CD4-positive, alpha-beta T cell treated with Interleukin-4 for 4 hours (primary cell): ENCODE results near the gene DCAF11.

Experiments used
- DNase-seq: peaks from one replicate; pipeline ENCODE4 v3.0.0-alpha.2; 2020

DCAF11 gene

GRCh38 chr14:24143511-24143910 is 28.9 kb downstream of the DCAF11 start:
- no peak for DNase-seq

- DNase-seq, result no peak
These were observed 29.9 kb downstream of the DCAF11 start for GRCh38 chr14:24144451-24144850.

GRCh38 chr14:24145219-24145618 is 30.6 kb downstream of the DCAF11 start:
- no peak for DNase-seq

GRCh38 chr14:24145690-24146452 is 31.3 kb downstream of the DCAF11 start:
- no peak for DNase-seq

GRCh38 chr14:24146453-24146977 is 31.9 kb downstream of the DCAF11 start, which contains the start of gene PSME2:
Gene PSME2, minus strand, starts transcription at chr14:24146610. Its CDS starts 29 bp downstream, at chr14:24146581.
- peak; percentile 92 for DNase-seq

- peak; percentile 96 for DNase-seq
These were observed 32.6 kb downstream of the DCAF11 start, which contains the start of gene RNF31 for GRCh38 chr14:24146978-24147760. Gene RNF31, plus strand, starts transcription at chr14:24147498. Its CDS starts 201 bp downstream, at chr14:24147699.

- DNase-seq, result no peak
These were observed 33.3 kb downstream of the DCAF11 start for GRCh38 chr14:24147761-24148428.

- DNase-seq, result no peak
These were observed 34.9 kb downstream of the DCAF11 start for GRCh38 chr14:24149302-24149969.

- DNase-seq, result no peak
These were observed 35.5 kb downstream of the DCAF11 start for GRCh38 chr14:24150061-24150460.

- no peak for DNase-seq
These were observed 36.0 kb downstream of the DCAF11 start for GRCh38 chr14:24150567-24150966.

- DNase-seq, result no peak
These were observed 36.4 kb downstream of the DCAF11 start for GRCh38 chr14:24150993-24151392.

- DNase-seq, result no peak
These were observed 37.0 kb downstream of the DCAF11 start for GRCh38 chr14:24151404-24152080.

- DNase-seq, result no peak
These were observed 40.5 kb downstream of the DCAF11 start for GRCh38 chr14:24155100-24155499.

GRCh38 chr14:24156840-24157239 is 42.3 kb downstream of the DCAF11 start:
- no peak for DNase-seq

- DNase-seq, result no peak
These were observed 42.8 kb downstream of the DCAF11 start for GRCh38 chr14:24157331-24157730.

- no peak for DNase-seq
These were observed 45.4 kb downstream of the DCAF11 start for GRCh38 chr14:24159777-24160498.

- DNase-seq, result no peak
These were observed 45.9 kb downstream of the DCAF11 start for GRCh38 chr14:24160499-24160849.

GRCh38 chr14:24160850-24161804 is 46.5 kb downstream of the DCAF11 start, which contains the start of gene IRF9:
Gene IRF9, plus strand, starts transcription at chr14:24161265. Its CDS starts 880 bp downstream, at chr14:24162145.
- peak; percentile 97 for DNase-seq

GRCh38 chr14:24162093-24162492 is 47.5 kb downstream of the DCAF11 start:
- no peak for DNase-seq

- DNase-seq, result no peak
These were observed 50.0 kb downstream of the DCAF11 start for GRCh38 chr14:24164518-24164991.
